HS-5 (cell line): ENCODE data around the gene ROBO2.
A peak's percentile ranks its signal among the peaks of the same experiment; 100 is the strongest.

Experiments
- DNase-seq: peaks from one replicate; pipeline ENCODE4 v3.0.0-alpha.2; 2012; ENCODE audit warnings: low read depth

The ROBO2 gene

GRCh38 chr3:77122652-77123051 lies 82.8 kb downstream of the ROBO2 start:
- DNase-seq: no peak

GRCh38 chr3:77125966-77126365 lies 86.1 kb downstream of the ROBO2 start:
- DNase-seq: no peak

DNA sequence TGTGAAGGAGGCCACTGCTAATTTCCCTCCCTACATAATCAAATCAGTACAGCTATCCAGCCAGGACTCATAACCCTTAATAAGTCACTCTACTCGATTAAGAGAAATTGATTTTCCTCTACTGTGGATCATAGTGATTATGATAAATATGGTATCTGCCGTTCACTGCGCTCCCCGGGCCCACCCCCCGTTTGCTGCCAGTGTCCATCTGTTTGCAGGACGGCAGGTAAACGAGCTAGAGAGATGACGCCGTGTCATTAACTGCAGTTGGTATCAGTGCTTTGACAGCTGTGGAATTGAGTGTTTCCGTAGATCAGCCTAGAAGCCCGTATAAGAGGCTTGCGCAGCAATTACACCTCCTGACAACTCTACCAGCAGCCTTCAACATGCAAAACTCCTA lies 94.9 kb downstream of the ROBO2 start:
- DNase-seq: no peak

- no peak for DNase-seq
Measured at GRCh38 chr3:77137559-77137958, 97.7 kb downstream of the ROBO2 start.

- no peak for DNase-seq
Measured at GRCh38 chr3:77139624-77140023, 99.7 kb downstream of the ROBO2 start.

DNA sequence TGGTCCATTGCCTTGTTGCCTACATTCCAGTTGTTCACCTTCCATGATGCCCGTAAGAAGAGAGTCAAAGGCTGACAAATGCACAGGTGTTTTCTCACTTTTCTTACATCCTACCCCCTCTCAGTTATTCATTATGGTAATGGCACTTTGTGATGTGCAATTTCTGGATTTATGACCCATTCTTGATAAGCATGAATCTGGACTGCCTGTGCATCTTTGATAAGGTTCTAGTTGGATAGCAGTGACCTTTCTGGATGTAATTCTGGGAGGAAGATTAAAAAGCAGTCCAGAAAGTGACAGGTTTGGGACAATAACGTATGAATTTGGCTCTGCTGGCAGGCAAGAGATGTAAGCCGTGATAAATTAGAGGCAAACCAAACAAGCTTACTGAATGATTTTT lies 101.5 kb downstream of the ROBO2 start:
- DNase-seq: no peak

DNA sequence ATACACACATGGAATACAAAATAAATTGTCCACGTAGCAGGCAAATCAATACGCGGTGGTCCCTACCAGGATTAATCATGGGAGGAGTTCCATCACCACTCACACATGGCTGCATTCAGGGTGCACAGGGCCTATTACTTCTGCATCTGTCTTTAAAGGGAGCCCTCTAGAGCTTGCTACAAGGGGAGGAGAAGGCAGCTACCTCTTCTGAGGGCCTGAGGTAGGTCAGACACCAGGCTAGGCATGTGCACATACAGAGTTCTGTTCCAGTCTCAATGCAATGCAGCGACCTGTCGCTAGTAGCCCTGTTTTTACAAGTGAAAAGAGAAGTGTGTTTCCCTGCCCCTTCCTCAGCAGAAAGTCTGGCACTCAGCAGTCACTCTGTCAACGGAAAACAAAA lies 102.7 kb downstream of the ROBO2 start:
- no peak for DNase-seq

GRCh38 chr3:77146004-77146403 lies 106.1 kb downstream of the ROBO2 start:
- DNase-seq: no peak

GRCh38 chr3:77147836-77148578 lies 108.1 kb downstream of the ROBO2 start:
- DNase-seq: no peak

- DNase-seq: no peak
Measured at GRCh38 chr3:77149382-77149781, 109.5 kb downstream of the ROBO2 start.

- no peak for DNase-seq
Measured at GRCh38 chr3:77150028-77150427, 110.1 kb downstream of the ROBO2 start.

GRCh38 chr3:77150759-77151158 lies 110.9 kb downstream of the ROBO2 start:
- no peak for DNase-seq

DNA sequence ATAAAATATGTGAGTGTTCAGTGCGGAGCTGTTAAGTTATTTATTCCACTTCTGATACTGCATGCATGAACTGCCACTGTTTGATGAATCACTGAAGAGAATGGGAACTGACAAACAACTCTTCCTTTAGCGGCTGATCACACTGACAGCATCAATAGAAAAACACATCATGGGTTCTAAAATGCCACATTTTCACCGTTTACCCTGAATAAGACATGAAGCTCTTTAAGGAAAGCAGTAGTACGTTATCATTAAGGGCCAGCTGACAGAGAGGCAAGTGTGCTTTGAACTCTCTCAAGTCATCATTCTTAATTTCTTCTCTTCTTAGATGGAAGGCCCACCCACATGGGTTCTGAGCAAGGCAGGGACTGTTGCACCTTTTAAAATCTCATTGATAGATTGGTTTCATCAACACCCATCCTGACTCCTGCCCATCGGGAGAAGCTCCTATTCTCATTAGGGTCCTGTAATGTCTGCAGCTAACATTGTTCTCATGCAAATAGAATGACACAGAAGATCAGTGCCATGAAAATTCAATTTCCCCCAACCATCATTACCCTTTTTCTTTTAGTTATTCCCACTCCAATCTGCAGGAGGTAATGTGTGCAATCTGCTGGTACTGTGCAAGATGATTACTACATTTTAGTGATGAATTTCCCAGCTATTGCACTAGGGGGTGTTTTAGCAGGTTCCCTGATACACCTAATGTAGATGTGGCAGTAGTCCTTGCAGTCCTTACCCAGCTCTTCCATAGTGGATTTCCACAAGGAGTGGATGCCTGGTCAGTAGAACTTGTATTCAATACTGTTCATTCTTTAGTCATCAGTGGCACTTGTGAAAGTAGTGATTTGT lies 119.1 kb downstream of the ROBO2 start:
- DNase-seq: no peak

GRCh38 chr3:77160931-77161497 lies 121.1 kb downstream of the ROBO2 start:
- no peak for DNase-seq

DNA sequence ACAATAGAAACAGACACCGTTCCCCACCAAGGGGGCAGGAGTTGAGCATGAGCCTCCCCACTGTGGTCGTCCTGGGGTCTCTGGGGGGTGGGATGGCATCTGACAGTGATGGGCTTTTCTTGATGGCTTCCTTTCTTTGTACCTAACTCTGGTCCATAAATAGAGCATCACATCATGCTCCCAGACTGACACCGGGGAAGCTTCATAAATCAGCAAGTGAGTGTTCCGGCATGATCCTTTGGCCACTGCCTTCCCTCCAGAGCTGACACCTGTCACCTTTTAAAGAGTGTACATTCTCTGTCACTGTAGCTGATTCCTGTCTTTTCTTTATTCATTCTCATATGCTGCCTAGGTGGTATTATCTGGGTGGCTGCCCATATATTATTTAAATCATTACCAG lies 129.9 kb downstream of the ROBO2 start:
- DNase-seq: no peak

- DNase-seq: no peak
Measured at GRCh38 chr3:77171026-77171425, 131.1 kb downstream of the ROBO2 start.

- no peak for DNase-seq
Measured at GRCh38 chr3:77179762-77180161, 139.9 kb downstream of the ROBO2 start.

GRCh38 chr3:77182341-77182740 lies 142.4 kb downstream of the ROBO2 start:
- no peak for DNase-seq

DNA sequence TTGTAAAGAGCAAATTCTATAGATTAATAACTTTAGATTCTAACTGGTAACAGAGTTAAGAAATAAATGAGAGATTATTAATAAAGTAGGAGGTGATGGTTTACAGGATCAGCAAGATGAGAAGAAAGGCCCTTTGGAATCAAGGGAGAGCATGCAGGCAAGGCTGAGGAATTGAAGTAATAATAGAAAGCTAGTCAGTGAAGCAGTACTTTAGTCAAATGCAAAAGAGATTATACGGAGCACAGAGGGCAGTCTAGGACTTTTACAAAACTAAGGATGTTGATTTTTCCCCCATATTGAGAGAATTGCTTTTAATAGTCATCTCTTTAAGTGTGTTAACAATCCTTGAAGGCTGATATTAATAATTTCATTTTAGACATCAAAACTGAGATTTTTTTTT lies 146.4 kb downstream of the ROBO2 start:
- DNase-seq: no peak

GRCh38 chr3:77186728-77187127 lies 146.8 kb downstream of the ROBO2 start:
- DNase-seq: peak; percentile 24

DNA sequence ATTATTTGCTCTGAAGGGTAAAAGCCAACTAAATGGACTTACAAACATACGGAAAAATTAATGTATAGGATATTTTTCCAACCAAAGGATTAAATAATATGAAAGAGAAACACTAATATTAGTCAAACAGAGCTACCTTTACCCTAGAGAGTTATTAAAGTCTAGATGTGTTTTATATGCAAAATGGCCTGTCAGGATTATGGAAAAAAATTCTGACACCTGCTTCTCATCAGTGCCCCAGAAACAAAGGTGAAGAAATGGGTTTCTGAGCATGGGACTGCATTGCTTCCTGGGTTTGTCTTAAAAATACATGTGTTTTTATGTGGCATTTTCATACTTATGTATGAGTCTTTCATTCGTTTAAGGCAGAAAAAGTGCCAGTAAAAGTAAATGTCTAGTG lies 148.3 kb downstream of the ROBO2 start:
- DNase-seq: no peak

- no peak for DNase-seq
Measured at GRCh38 chr3:77189258-77189657, 149.4 kb downstream of the ROBO2 start.

- DNase-seq: no peak
Measured at GRCh38 chr3:77189684-77190083, 149.8 kb downstream of the ROBO2 start.
